SK-N-SH treated with all-trans-retinoic acid at 6 μM for 48 hours (cell line): ENCODE results near the gene SCN8A.

Source experiments
- ATAC-seq: fragments of 200-7000 bp; cut with Tn5 transposase; 3 replicates; pipeline ENCODE4 v1.9.1; 2020; ENCODE audit warnings: mild to moderate bottlenecking, moderate library complexity
- ARNTL ChIP-seq: fragments of 450-650 bp; formaldehyde crosslinking; IDR thresholded peaks from 2 replicates; pipeline ENCODE4 v1.5.0; 2020; ENCODE audit warnings: low read depth, mild to moderate bottlenecking, moderate library complexity, borderline replicate concordance
- BACH2 ChIP-seq: fragments of 250-450 bp; sonication (Bioruptor Pico); IDR thresholded peaks from 2 replicates; pipeline ENCODE4 v1.9.0; 2021; ENCODE audit warnings: mild to moderate bottlenecking, borderline replicate concordance
- CREB5 ChIP-seq: fragments of 250-450 bp; sonication (Bioruptor Pico); IDR thresholded peaks from 2 replicates; pipeline ENCODE4 v1.5.1; 2020; ENCODE audit warnings: low read depth, mild to moderate bottlenecking, moderate library complexity
- CSDC2 ChIP-seq: fragments of 250-450 bp; sonication (Bioruptor Pico); IDR thresholded peaks from 2 replicates; pipeline ENCODE4 v1.5.0; 2020; ENCODE audit warnings: mild to moderate bottlenecking, moderate library complexity
- CSRNP3 ChIP-seq: fragments of 250-450 bp; sonication (Bioruptor Pico); IDR thresholded peaks from 2 replicates; pipeline ENCODE4 v1.5.1; 2021; ENCODE audit warnings: mild to moderate bottlenecking, moderate library complexity
- ESRRG ChIP-seq: fragments of 250-450 bp; sonication (Bioruptor Pico); IDR thresholded peaks from 2 replicates; pipeline ENCODE4 v1.6.1; 2021; ENCODE audit warnings: mild to moderate bottlenecking
- GLIS3 ChIP-seq: fragments of 250-450 bp; sonication (Bioruptor Pico); IDR thresholded peaks from 2 replicates; pipeline ENCODE4 v1.5.0; 2020; ENCODE audit warnings: mild to moderate bottlenecking, moderate library complexity
- OSR1 ChIP-seq: fragments of 250-450 bp; sonication (Bioruptor Pico); IDR thresholded peaks from 2 replicates; pipeline ENCODE4 v1.8.0; 2022; ENCODE audit warnings: moderate library complexity, mild to moderate bottlenecking, inconsistent platforms
- PATZ1 ChIP-seq: fragments of 250-450 bp; sonication (Bioruptor Pico); IDR thresholded peaks from 2 replicates; pipeline ENCODE4 v1.8.0; 2020; ENCODE audit warnings: mild to moderate bottlenecking, moderate library complexity, borderline replicate concordance
- POU6F1 ChIP-seq: fragments of 250-450 bp; sonication (Bioruptor Pico); IDR thresholded peaks from 2 replicates; pipeline ENCODE4 v1.8.0; 2021; ENCODE audit warnings: low read depth, mild to moderate bottlenecking, moderate library complexity, borderline replicate concordance
- PPARA ChIP-seq: fragments of 250-450 bp; sonication (Bioruptor Pico); IDR thresholded peaks from 2 replicates; pipeline ENCODE4 v1.5.0; 2020; ENCODE audit warnings: mild to moderate bottlenecking, borderline replicate concordance
- RARB ChIP-seq: fragments of 250-450 bp; sonication (Bioruptor Pico); IDR thresholded peaks from 2 replicates; pipeline ENCODE4 v1.8.0; 2021; ENCODE audit warnings: mild to moderate bottlenecking, moderate library complexity
- SNAI2 ChIP-seq: fragments of 250-450 bp; sonication (Bioruptor Pico); IDR thresholded peaks from 2 replicates; pipeline ENCODE4 v1.5.0; 2020; ENCODE audit warnings: mild to moderate bottlenecking, moderate library complexity
- TCF4 ChIP-seq: fragments of 250-450 bp; sonication (Bioruptor Pico); IDR thresholded peaks from 2 replicates; pipeline ENCODE4 v1.8.0; 2021; ENCODE audit warnings: mild to moderate bottlenecking, moderate library complexity, borderline replicate concordance
- TOX ChIP-seq: fragments of 250-450 bp; sonication (Bioruptor Pico); IDR thresholded peaks from 2 replicates; pipeline ENCODE4 v1.8.0; 2021; ENCODE audit warnings: mild to moderate bottlenecking, moderate library complexity, borderline replicate concordance
- TSHZ2 ChIP-seq: fragments of 250-450 bp; sonication (Bioruptor Pico); IDR thresholded peaks from 2 replicates; pipeline ENCODE4 v1.5.0; 2020; ENCODE audit warnings: mild to moderate bottlenecking, moderate library complexity
- ZC3H10 ChIP-seq: fragments of 250-450 bp; sonication (Bioruptor Pico); IDR thresholded peaks from 2 replicates; pipeline ENCODE4 v1.5.1; 2021; ENCODE audit warnings: mild to moderate bottlenecking, moderate library complexity
- ZFP30 ChIP-seq: fragments of 450-650 bp; formaldehyde crosslinking; IDR thresholded peaks from 2 replicates; pipeline ENCODE4 v1.5.0; 2022; ENCODE audit warnings: mild to moderate bottlenecking, moderate library complexity
- ZNF565 ChIP-seq: fragments of 450-650 bp; formaldehyde crosslinking; conservative IDR thresholded peaks from 2 replicates; pipeline ENCODE4 v1.5.0; 2020; ENCODE audit warnings: low read depth, mild to moderate bottlenecking, moderate library complexity
- ZNF70 ChIP-seq: fragments of 450-650 bp; formaldehyde crosslinking; IDR thresholded peaks from 2 replicates; pipeline ENCODE4 v1.5.0; 2020; ENCODE audit warnings: mild to moderate bottlenecking, moderate library complexity
- ZNF8 ChIP-seq: fragments of 450-650 bp; formaldehyde crosslinking; IDR thresholded peaks from 2 replicates; pipeline ENCODE4 v1.5.0; 2020; ENCODE audit warnings: mild to moderate bottlenecking, moderate library complexity

SCN8A gene

GRCh38 chr12:51631591-51631990 lies 40.6 kb downstream of the SCN8A start:
- TF ChIP-seq ZC3H10 (CRISPR knock-in tag) (no peak), ZFP30 (CRISPR knock-in tag) (no peak), POU6F1 (CRISPR knock-in tag) (no peak), ESRRG (CRISPR knock-in tag) (no peak), TCF4 (CRISPR knock-in tag) (no peak), PATZ1 (CRISPR knock-in tag) (no peak), GLIS3 (CRISPR knock-in tag) (no peak), RARB (no peak), CSRNP3 (CRISPR knock-in tag) (no peak), OSR1 (CRISPR knock-in tag) (no peak)
- peak; percentile 97 for ATAC-seq

GRCh38 chr12:51632623-51633022 lies 41.6 kb downstream of the SCN8A start:
- no peak for ATAC-seq
- no peak for TF ChIP-seq TOX (CRISPR knock-in tag)
- no peak for TF ChIP-seq POU6F1 (CRISPR knock-in tag)
- no peak for TF ChIP-seq ZNF565 (CRISPR knock-in tag)
- no peak for TF ChIP-seq PPARA (CRISPR knock-in tag)

GRCh38 chr12:51635346-51635745 lies 44.3 kb downstream of the SCN8A start:
- no peak for ATAC-seq
- TF ChIP-seq CSDC2 = no peak

- ATAC-seq = no peak
- TF ChIP-seq ZC3H10 (CRISPR knock-in tag) (no peak), ZFP30 (CRISPR knock-in tag) (no peak), ZNF8 (CRISPR knock-in tag) (no peak), ESRRG (CRISPR knock-in tag) (no peak), SNAI2 (CRISPR knock-in tag) (no peak), GLIS3 (CRISPR knock-in tag) (no peak), PPARA (CRISPR knock-in tag) (no peak), OSR1 (CRISPR knock-in tag) (no peak), CSRNP3 (CRISPR knock-in tag) (no peak), CREB5 (CRISPR knock-in tag) (no peak), RARB (no peak), ZNF70 (no peak), TOX (CRISPR knock-in tag) (no peak), PATZ1 (CRISPR knock-in tag) (no peak), BACH2 (CRISPR knock-in tag) (no peak), CSDC2 (no peak), ARNTL (CRISPR knock-in tag) (no peak), TSHZ2 (CRISPR knock-in tag) (no peak), TCF4 (CRISPR knock-in tag) (no peak)
- TF ChIP-seq, all 23 proteins: peak for 0
These were observed 45.5 kb downstream of the SCN8A start for GRCh38 chr12:51636581-51636980.
